RCC 7860 (cell line): Measurements from ENCODE around the gene RPA1.

Source experiments
- DNase-seq: peaks from one replicate; pipeline ENCODE4 v3.0.0-alpha.2; 2015; ENCODE audit warnings: low spot score
- FAIRE-seq: peaks from 2 replicates; lab custom pipeline; 2012; peaks lifted over from hg19 to GRCh38; lab: Jason Lieb, UNC

The RPA1 gene

DNA sequence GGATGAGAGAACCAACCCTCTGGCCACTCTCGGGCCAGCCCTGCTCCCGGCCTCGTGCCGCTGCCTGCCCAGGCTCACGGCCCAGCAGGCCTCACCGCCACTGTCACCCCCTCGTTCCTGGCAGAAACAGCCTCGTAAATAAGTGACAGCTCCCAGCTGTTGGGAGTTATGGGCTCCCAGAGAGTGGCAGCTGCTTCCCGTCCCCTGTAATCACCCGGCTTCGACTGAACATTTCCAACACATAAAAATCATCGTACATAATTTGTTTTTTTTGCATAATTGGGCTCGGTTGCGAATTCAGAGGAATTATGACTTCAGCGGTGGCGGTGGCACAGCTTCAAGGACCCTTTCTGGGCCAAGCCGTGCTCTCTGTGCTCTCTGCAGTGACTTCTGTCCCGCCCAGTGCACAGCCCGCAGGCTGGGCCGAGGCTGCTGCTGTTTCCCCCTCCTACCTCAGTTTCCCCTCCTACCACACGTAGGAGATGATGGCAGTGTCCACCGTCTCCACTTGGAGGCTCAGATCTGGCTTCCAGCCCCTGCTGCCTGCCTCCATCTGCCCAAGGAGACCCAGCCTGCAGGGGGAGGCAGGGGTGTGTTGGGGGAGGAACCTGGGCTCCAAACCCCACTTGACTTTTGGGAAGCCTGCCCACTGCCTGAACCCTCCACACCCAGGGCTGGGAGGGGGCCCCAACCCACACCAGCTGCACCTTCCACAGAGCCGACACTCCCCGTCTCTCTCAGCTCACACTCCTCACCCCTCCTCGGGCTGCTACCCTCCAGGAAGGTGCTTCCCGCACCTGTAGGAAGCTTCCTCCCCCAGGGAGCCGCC, 110.4 kb downstream of the RPA1 start:
- FAIRE-seq = no peak
- DNase-seq = no peak

DNA sequence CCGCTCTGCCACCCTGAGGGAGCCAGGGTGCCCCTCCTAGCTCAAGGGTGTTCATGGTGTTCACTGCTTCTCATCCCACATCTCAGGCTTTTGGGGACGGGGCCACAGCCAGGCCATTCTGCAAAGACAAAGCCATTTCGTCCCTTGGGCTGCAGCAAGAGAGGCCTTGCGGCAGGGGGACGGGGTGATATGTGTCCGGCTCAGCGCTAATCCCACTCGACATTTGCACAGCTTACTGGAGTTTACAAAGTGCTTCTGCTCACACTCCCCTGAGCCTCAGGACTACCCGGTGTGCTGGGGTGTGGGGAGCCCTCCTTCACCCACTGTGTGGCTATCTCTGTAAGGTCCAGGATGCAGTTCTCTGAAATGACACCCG, 111.0 kb downstream of the RPA1 start:
- FAIRE-seq (no peak), DNase-seq (no peak)

DNA sequence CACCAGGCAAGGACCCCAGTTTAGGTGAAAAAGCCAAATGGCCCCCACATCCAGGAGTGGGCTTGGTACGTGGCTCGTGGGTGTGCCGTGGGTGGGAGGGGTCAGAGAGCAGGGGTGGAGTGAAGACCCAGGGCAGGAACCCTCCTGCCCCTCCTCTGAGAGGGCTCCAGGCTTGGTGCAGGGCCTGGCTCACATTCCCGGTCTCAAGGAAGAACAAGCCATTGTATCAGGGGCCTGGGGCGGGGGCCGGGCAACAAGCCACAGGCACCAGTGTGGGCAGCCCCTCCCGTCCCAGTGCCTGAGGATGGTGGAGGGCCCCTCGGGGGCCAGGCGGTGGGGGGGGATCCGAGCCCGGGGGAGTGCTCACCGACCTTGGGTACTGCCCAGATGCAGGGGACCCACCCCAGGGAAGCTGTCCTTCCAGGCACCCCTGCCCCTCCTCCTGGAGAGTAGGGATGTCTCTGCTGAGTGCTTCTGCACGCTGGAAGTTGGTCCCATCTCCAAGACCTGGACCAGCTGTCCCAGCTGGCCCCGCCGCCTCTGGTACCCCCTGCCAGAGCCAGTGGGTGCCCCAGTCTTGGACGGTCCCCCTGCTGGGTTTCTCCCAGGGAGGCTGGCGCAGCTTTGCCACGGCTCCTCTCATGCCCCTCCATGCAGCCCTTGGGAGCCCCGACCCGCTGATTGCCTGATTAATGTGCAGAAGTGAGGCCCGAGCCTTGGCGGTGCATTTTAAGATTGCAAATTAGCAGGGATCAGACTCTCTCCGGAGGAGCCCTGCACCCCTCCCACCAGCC, 111.7 kb downstream of the RPA1 start:
- FAIRE-seq (no peak), DNase-seq (no peak)

DNA sequence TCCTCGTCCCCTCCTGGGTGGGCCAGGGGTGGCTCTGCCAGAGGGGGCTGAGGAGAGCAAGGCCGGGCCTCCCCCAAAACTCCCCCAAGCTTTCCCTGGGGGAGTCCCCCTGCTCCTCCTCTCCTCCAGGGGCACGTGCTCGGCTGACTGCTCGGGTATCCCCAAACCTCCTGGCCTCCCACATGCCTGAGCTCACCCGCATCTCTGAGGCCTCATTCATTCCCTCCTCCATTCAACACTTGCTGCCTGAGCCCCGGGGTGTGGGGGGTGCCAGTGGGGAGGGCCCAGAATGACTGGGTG, 112.2 kb downstream of the RPA1 start:
- FAIRE-seq = no peak
- DNase-seq = no peak

DNA sequence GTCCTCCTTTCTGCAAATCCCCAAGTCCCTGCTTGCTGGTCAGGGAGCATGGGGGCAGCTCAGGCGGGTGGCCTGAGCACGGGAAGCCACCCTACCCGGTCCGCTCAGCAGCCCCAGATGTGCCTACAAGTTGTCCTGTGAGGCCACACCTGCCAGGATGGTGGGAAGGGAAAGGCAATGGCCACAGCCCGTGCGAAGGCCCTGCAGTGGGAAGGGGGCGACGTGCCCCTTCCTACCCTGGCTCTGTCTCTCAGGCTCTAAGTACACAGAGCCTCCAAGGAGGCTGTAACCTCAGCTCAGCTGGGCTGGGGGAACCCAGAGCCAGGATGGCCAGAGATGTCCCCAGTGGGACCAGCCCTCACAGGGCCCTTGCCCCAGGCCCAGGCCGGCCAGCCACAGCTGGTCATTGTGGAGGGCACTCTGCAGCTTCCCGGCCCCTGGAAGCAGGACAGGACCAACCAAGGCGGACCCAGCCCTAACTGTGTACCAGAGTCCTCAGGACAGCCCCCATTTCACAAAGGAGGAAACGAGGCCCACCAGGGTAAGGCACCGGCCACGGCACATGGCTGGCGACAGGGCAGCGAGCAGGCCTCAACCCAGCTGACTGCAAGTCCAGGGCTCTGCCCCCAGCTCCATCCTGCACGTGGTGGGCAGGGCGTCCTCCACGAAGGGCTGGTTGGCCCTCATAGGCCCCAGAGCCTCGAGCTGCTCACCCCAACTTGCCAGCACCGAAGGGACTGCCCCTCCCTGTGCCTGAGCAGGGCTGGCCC, 113.0 kb downstream of the RPA1 start:
- DNase-seq = no peak
- no peak for FAIRE-seq

DNA sequence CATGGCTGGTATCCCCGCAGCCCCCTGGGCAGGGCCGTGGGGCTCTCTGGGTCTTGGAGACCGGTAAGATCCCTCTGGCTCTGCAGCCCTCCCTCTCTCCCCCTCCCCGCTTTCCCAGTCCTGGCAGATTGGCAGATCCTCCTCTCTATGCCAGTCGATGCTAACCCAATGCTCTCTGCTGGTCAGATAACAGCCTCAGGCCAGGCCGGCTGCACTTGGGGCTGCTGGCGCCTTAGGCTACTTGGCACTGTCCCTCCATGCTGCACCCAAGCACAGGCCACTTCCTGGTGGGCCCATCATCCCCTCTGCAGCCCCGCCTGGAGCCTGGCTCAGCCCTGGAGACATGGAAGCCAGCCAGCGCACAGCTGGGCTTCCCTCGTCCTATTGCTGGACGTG, 113.6 kb downstream of the RPA1 start:
- no peak for DNase-seq
- no peak for FAIRE-seq

DNA sequence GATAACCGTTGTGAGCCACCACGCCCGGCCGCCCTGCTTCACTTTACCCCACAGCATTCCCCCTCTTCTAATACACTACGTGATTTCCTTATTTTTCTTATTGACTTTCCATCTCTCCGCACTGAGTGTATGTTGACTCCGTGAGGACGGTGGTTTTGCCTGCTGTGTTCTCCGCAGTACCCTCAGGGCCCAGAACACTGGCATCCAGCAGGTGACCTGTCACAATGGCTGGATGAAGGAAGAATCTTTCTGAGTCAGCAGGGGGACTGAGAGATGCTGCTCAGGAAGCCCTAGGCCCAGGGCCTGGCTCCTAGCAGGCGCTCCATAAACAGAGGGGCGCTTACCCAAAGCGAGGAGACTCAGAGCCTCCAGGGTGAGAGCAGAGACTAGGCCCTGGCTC, 115.8 kb downstream of the RPA1 start:
- FAIRE-seq (no peak), DNase-seq (no peak)

DNA sequence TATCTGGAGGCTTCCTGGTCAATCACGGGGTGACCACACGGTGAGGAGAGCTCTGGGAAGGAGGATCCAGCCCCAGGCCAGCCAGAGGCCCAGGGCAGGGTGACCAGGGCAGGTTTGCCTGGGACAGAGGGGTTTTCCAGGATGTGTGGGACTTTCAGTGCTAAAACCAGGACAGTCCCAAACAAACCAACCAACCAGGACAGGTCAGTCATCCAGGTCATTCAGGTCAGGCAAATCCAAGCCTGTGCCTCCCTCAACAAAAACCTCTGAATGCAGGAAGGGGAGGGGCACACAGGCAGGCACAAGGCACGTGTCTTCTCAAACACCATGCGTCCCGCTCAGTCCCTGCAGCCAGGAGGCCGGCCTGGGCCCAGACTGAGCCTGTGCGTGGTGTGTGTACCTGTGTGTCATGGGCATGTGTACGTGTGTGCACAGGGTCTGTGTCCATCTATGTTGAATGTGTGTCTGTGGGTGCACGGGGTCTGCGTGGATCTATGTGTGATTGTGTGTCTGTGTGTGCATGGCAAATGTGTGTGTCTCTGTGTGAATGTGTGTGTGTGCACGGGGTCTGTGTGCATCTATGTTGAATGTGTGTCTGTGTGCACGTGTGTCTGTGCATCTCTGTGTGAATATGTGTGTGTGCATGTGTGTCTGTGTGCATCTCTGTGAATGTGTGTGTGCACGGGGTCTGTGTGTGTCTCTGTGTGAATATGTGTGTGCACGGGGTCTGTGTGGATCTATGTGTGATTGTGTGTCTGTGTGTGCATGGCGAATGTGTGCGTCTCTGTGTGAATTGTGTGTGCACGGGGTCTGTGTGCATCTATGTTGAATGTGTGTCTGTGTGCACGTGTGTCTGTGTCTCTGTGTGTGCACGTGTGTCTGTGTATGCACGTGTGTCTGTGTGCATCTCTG, 116.5 kb downstream of the RPA1 start:
- no peak for FAIRE-seq
- no peak for DNase-seq

DNA sequence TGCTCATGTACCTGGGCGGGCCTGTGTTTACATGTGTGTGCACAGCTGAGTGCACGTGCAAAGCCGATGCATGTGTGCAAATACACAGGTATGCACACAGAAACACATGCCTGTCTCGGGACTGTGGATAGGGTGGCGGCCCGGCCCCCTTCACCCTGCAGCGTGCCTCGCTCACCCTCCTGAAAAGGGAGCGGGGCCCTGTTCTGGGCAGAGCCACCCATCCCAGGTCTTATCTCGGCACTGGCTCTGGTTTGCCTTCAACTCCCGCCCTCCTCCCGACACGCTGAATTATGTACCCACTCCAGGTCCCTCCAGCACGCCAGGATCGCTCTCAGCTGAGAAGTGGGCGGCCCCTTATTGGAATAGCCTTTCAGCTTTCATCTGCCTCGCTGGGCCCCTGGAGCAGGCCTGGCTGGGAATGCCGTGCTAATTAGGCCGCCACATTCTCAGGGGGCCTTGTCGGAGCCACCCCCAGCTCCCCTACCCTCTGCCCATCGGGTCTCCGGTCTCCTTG, 117.5 kb downstream of the RPA1 start:
- DNase-seq (no peak), FAIRE-seq (no peak)

DNA sequence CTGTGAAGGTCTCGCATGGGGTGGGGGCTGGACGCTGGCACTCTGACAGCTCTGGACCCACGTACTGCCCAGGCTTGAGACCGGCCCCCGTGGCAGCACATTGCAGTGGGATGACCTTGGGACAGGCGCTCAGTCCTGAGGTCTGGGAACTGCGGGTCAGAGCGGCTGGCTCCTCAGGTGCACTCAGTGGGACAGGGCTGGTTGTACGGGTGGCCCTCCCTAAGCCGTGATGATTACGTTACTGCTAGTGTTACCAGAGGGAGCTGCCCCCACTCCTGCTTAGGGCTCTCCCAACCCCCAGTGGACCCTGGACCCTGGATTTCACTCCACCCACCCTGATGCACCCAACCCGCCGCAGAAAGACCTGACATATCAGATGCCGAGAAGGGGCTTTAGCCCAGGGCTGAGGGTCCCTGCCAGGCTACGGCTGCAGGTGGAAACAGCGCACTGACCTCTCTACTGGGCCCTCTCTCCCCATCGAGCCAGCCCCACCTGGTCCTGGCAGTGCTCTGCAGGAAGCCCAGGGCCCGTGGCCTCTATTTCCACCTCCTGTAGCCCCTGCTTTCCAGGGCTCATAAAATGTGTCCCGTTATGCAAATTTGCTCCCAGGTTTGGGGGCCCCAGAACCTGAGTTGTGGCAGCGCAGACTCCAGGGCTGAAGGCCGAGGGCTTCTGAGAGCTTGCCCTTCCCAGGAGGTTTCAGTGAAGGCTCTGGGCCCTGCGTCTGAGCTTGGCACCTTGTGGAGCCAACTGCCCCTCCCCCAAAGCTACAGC, 118.1 kb downstream of the RPA1 start:
- DNase-seq (no peak), FAIRE-seq (no peak)

DNA sequence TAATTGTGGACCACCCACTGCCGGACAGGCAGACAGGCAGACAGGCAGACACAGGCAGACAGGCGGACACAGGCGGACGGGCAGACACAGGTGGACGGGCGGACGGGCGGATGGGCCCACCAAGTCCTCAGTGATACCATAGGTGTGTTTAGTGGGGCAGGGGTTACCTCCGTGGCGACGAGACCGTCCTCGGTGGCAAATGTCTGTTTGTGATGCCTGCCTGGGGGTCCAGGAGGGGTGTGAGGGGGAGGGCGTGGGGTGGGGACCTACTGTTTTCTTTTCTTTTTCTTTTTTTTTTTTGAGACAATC, 118.7 kb downstream of the RPA1 start:
- DNase-seq (no peak), FAIRE-seq (no peak)
